ENCODE measurements around the gene ADGB.
"Not testable (repeated sequence)": the region's sequence is repeated elsewhere in the genome, so short reads cannot be mapped to it uniquely, and the experiment has no call there.

The ADGB gene

GRCh38 chr6:146767632-146768031, 168.9 kb downstream of the ADGB start:
- DNase-seq (ENCODE audit: low spot score) = no peak

GRCh38 chr6:146768722-146769121, 169.9 kb downstream of the ADGB start:
- DNase-seq (ENCODE audit: low spot score) = no peak

- no peak for DNase-seq (ENCODE audit: low spot score)
These were observed 171.6 kb downstream of the ADGB start for GRCh38 chr6:146770275-146770964.

- no peak for DNase-seq (ENCODE audit: low spot score)
These were observed 172.4 kb downstream of the ADGB start for GRCh38 chr6:146770965-146771735.

GRCh38 chr6:146775220-146775619, 176.4 kb downstream of the ADGB start:
- DNase-seq (ENCODE audit: low spot score) = no peak

GRCh38 chr6:146781836-146782235, 183.1 kb downstream of the ADGB start:
- DNase-seq (ENCODE audit: low spot score) = no peak

GRCh38 chr6:146785001-146785585, 186.3 kb downstream of the ADGB start:
- DNase-seq (ENCODE audit: low spot score) = no peak

GRCh38 chr6:146787876-146788508, 189.2 kb downstream of the ADGB start:
- DNase-seq (ENCODE audit: low spot score) = no peak

GRCh38 chr6:146790561-146791091, 191.9 kb downstream of the ADGB start:
- DNase-seq (ENCODE audit: low spot score) = no peak

- no peak for DNase-seq (ENCODE audit: low spot score)
These were observed 193.2 kb downstream of the ADGB start for GRCh38 chr6:146791930-146792329.

GRCh38 chr6:146793218-146793617, 194.4 kb downstream of the ADGB start:
- not testable (repeated sequence) for DNase-seq (ENCODE audit: low spot score)

- no peak for DNase-seq (ENCODE audit: low spot score)
These were observed 196.8 kb downstream of the ADGB start for GRCh38 chr6:146795479-146796133.

GRCh38 chr6:146803167-146803566, 204.4 kb downstream of the ADGB start:
- DNase-seq (ENCODE audit: low spot score) = not testable (repeated sequence)

GRCh38 chr6:146803601-146804000, 204.8 kb downstream of the ADGB start:
- no peak for DNase-seq (ENCODE audit: low spot score)

- DNase-seq (ENCODE audit: low spot score) = no peak
These were observed 207.0 kb downstream of the ADGB start for GRCh38 chr6:146805546-146806325.

GRCh38 chr6:146809014-146809413, 210.2 kb downstream of the ADGB start:
- not testable (repeated sequence) for DNase-seq (ENCODE audit: low spot score)

- DNase-seq (ENCODE audit: low spot score) = not testable (repeated sequence)
These were observed 214.1 kb downstream of the ADGB start for GRCh38 chr6:146812811-146813321.

- DNase-seq (ENCODE audit: low spot score) = no peak
These were observed 214.8 kb downstream of the ADGB start for GRCh38 chr6:146813554-146813953.

GRCh38 chr6:146814148-146814750, 215.5 kb downstream of the ADGB start:
- no peak for DNase-seq (ENCODE audit: low spot score)

All from ecto neural progenitor cell (in vitro differentiated cells).